Putamen (tissue), 1 donor: ENCODE measurements around the gene DDX56.
"Not testable (repeated sequence)": the region's sequence is repeated elsewhere in the genome, so short reads cannot be mapped to it uniquely, and the experiment has no call there.

Experiments used
- DNase-seq: peaks from one replicate; pipeline ENCODE4 v3.0.0-alpha.2; 2016; ENCODE audit warnings: low spot score

Gene DDX56

GRCh38 chr7:44573464-44574286, at the start of gene DDX56:
Gene DDX56 (minus strand): TSS chr7:44573908. CDS start chr7:44573895, 13 bp downstream.
- peak; percentile 95 for DNase-seq

- no peak for DNase-seq
Observed at GRCh38 chr7:44622342-44623151, 48.8 kb upstream of the DDX56 start.

GRCh38 chr7:44621750-44622103, 48.0 kb upstream of the DDX56 start:
- no peak for DNase-seq

- no peak for DNase-seq
Observed at GRCh38 chr7:44621034-44621749, 47.5 kb upstream of the DDX56 start.

GRCh38 chr7:44618753-44619152, 45.0 kb upstream of the DDX56 start:
- no peak for DNase-seq

GRCh38 chr7:44618045-44618444, 44.3 kb upstream of the DDX56 start:
- DNase-seq = no peak

- no peak for DNase-seq
Observed at GRCh38 chr7:44617225-44617890, 43.6 kb upstream of the DDX56 start.

GRCh38 chr7:44616545-44616944, 42.8 kb upstream of the DDX56 start:
- no peak for DNase-seq

- DNase-seq = no peak
Observed at GRCh38 chr7:44615793-44616192, 42.1 kb upstream of the DDX56 start.

GRCh38 chr7:44615149-44615611, 41.5 kb upstream of the DDX56 start:
- no peak for DNase-seq

GRCh38 chr7:44609829-44610228, 36.1 kb upstream of the DDX56 start:
- no peak for DNase-seq

GRCh38 chr7:44608916-44609648, 35.4 kb upstream of the DDX56 start:
- no peak for DNase-seq

- no peak for DNase-seq
Observed at GRCh38 chr7:44607141-44608068, 33.7 kb upstream of the DDX56 start.

GRCh38 chr7:44606341-44607140, 32.8 kb upstream of the DDX56 start, which contains the start of gene OGDH:
Gene OGDH (plus strand): TSS chr7:44606627. CDS start chr7:44624344, 17,717 bp downstream.
- peak; percentile 99 for DNase-seq

GRCh38 chr7:44604941-44605340, 31.2 kb upstream of the DDX56 start:
- no peak for DNase-seq

GRCh38 chr7:44603193-44603592, 29.5 kb upstream of the DDX56 start:
- no peak for DNase-seq

- no peak for DNase-seq
Observed at GRCh38 chr7:44602576-44602910, 28.8 kb upstream of the DDX56 start.

- DNase-seq = no peak
Observed at GRCh38 chr7:44599222-44599621, 25.5 kb upstream of the DDX56 start.

GRCh38 chr7:44597181-44597580, 23.5 kb upstream of the DDX56 start:
- DNase-seq = not testable (repeated sequence)
